ENCODE results near the gene POMZP3.
"Not testable (repeated sequence)": the region's sequence is repeated elsewhere in the genome, so short reads cannot be mapped to it uniquely, and the experiment has no call there.

Gene POMZP3

GRCh38 chr7:76626989-76627642, at the start of gene POMZP3:
POMZP3 (minus strand) TSS chr7:76627279; CDS start chr7:76626064, 1,215 bp downstream.
- H2AFZ ChIP-seq (ENCODE audit: low read depth, low read length) = peak within 1 kb of the TSS; percentile 54; the same call in 1 of the 2 replicates
- not testable (repeated sequence) for H3K27me3 ChIP-seq (ENCODE audit: low read depth, low read length); H3K36me3 ChIP-seq (replicated peaks; ENCODE audit: low read depth, low read length); H3K4me1 ChIP-seq (ENCODE audit: low read length); H3K9me3 ChIP-seq (ENCODE audit: insufficient read depth, low read length); H3K79me2 ChIP-seq (ENCODE audit: low read length); H3K27ac ChIP-seq (ENCODE audit: low read length); H4K20me1 ChIP-seq (ENCODE audit: insufficient read depth, low read length)
- peak within 1 kb of the TSS; percentile 77 for H3K9ac ChIP-seq (ENCODE audit: low read length)
- H3K4me3 ChIP-seq (ENCODE audit: low read length) = peak within 1 kb of the TSS; percentile 84
- H3K4me2 ChIP-seq (ENCODE audit: low read length) = peak within 1 kb of the TSS; percentile 72

- not testable (repeated sequence) for H3K4me2 ChIP-seq (ENCODE audit: low read length); H3K36me3 ChIP-seq (replicated peaks; ENCODE audit: low read depth, low read length); H4K20me1 ChIP-seq (ENCODE audit: insufficient read depth, low read length); H3K79me2 ChIP-seq (ENCODE audit: low read length); H3K9me3 ChIP-seq (ENCODE audit: insufficient read depth, low read length); H2AFZ ChIP-seq (ENCODE audit: low read depth, low read length); H3K9ac ChIP-seq (ENCODE audit: low read length); H3K27ac ChIP-seq (ENCODE audit: low read length); H3K4me3 ChIP-seq (ENCODE audit: low read length); H3K27me3 ChIP-seq (ENCODE audit: low read depth, low read length)
- H3K4me1 ChIP-seq (ENCODE audit: low read length) = peaks cover 15% of the 10 kb centered on the region
These were observed 48.7 kb upstream of the POMZP3 start for GRCh38 chr7:76675783-76676182.

GRCh38 chr7:76673346-76673745, 46.3 kb upstream of the POMZP3 start:
- H3K4me3 ChIP-seq (ENCODE audit: low read length); H3K36me3 ChIP-seq (replicated peaks; ENCODE audit: low read depth, low read length); H3K27me3 ChIP-seq (ENCODE audit: low read depth, low read length); H3K4me2 ChIP-seq (ENCODE audit: low read length); H3K9ac ChIP-seq (ENCODE audit: low read length); H2AFZ ChIP-seq (ENCODE audit: low read depth, low read length); H3K27ac ChIP-seq (ENCODE audit: low read length); H3K79me2 ChIP-seq (ENCODE audit: low read length); H3K9me3 ChIP-seq (ENCODE audit: insufficient read depth, low read length); H4K20me1 ChIP-seq (ENCODE audit: insufficient read depth, low read length): not testable (repeated sequence)
- H3K4me1 ChIP-seq (ENCODE audit: low read length) = peaks cover 15% of the 10 kb centered on the region

GRCh38 chr7:76659212-76659611, 32.1 kb upstream of the POMZP3 start:
- H3K79me2 ChIP-seq (ENCODE audit: low read length); H3K4me3 ChIP-seq (ENCODE audit: low read length); H3K9me3 ChIP-seq (ENCODE audit: insufficient read depth, low read length); H2AFZ ChIP-seq (ENCODE audit: low read depth, low read length); H3K36me3 ChIP-seq (replicated peaks; ENCODE audit: low read depth, low read length); H4K20me1 ChIP-seq (ENCODE audit: insufficient read depth, low read length); H3K9ac ChIP-seq (ENCODE audit: low read length); H3K4me1 ChIP-seq (ENCODE audit: low read length); H3K27ac ChIP-seq (ENCODE audit: low read length); H3K4me2 ChIP-seq (ENCODE audit: low read length); H3K27me3 ChIP-seq (ENCODE audit: low read depth, low read length): not testable (repeated sequence)

- not testable (repeated sequence) for H3K4me1 ChIP-seq (ENCODE audit: low read length); H3K9ac ChIP-seq (ENCODE audit: low read length); H3K36me3 ChIP-seq (replicated peaks; ENCODE audit: low read depth, low read length); H3K4me2 ChIP-seq (ENCODE audit: low read length); H4K20me1 ChIP-seq (ENCODE audit: insufficient read depth, low read length); H2AFZ ChIP-seq (ENCODE audit: low read depth, low read length); H3K79me2 ChIP-seq (ENCODE audit: low read length); H3K27me3 ChIP-seq (ENCODE audit: low read depth, low read length); H3K27ac ChIP-seq (ENCODE audit: low read length); H3K9me3 ChIP-seq (ENCODE audit: insufficient read depth, low read length); H3K4me3 ChIP-seq (ENCODE audit: low read length)
These were observed 29.3 kb upstream of the POMZP3 start for GRCh38 chr7:76656425-76656824.

- H3K4me3 ChIP-seq (ENCODE audit: low read length); H3K79me2 ChIP-seq (ENCODE audit: low read length); H2AFZ ChIP-seq (ENCODE audit: low read depth, low read length); H3K9ac ChIP-seq (ENCODE audit: low read length); H3K36me3 ChIP-seq (replicated peaks; ENCODE audit: low read depth, low read length); H3K27ac ChIP-seq (ENCODE audit: low read length); H3K9me3 ChIP-seq (ENCODE audit: insufficient read depth, low read length); H4K20me1 ChIP-seq (ENCODE audit: insufficient read depth, low read length); H3K4me1 ChIP-seq (ENCODE audit: low read length); H3K27me3 ChIP-seq (ENCODE audit: low read depth, low read length); H3K4me2 ChIP-seq (ENCODE audit: low read length): not testable (repeated sequence)
These were observed 15.5 kb upstream of the POMZP3 start for GRCh38 chr7:76642620-76643019.

- peak; percentile 35 for TF ChIP-seq CTCF (IDR thresholded peaks at IDR 0.05; ENCODE audit: low read depth, low read length)
These were observed 10.1 kb upstream of the POMZP3 start for GRCh38 chr7:76637061-76637691.

GRCh38 chr7:76626581-76626980, 498 bp downstream of the POMZP3 start:
- H3K36me3 ChIP-seq (replicated peaks; ENCODE audit: low read depth, low read length); H3K27me3 ChIP-seq (ENCODE audit: low read depth, low read length); H3K9me3 ChIP-seq (ENCODE audit: insufficient read depth, low read length); H2AFZ ChIP-seq (ENCODE audit: low read depth, low read length); H3K79me2 ChIP-seq (ENCODE audit: low read length); H3K4me1 ChIP-seq (ENCODE audit: low read length); H3K27ac ChIP-seq (ENCODE audit: low read length); H4K20me1 ChIP-seq (ENCODE audit: insufficient read depth, low read length): not testable (repeated sequence)
- peak overlapping the region; percentile 72 for H3K4me2 ChIP-seq (ENCODE audit: low read length)
- peak overlapping the region; percentile 84 for H3K4me3 ChIP-seq (ENCODE audit: low read length)
- H3K9ac ChIP-seq (ENCODE audit: low read length) = peak overlapping the region; percentile 77

More at GRCh38 chr7:76637061-76637691, 10.1 kb upstream of the POMZP3 start:
- not testable (repeated sequence) for H3K4me3 ChIP-seq (ENCODE audit: low read length); H3K9me3 ChIP-seq (ENCODE audit: insufficient read depth, low read length); H3K4me2 ChIP-seq (ENCODE audit: low read length); H3K27ac ChIP-seq (ENCODE audit: low read length); H3K4me1 ChIP-seq (ENCODE audit: low read length); H3K79me2 ChIP-seq (ENCODE audit: low read length); H3K36me3 ChIP-seq (replicated peaks; ENCODE audit: low read depth, low read length); H3K27me3 ChIP-seq (ENCODE audit: low read depth, low read length); H2AFZ ChIP-seq (ENCODE audit: low read depth, low read length); H4K20me1 ChIP-seq (ENCODE audit: insufficient read depth, low read length); H3K9ac ChIP-seq (ENCODE audit: low read length)

Measured in OCI-LY3 (cell line).